HG03060 (cell line): ENCODE data around the gene SLC2A10.

ENCODE experiments used
- ATAC-seq: cut with Tn5 transposase; IDR thresholded peaks from one replicate; pipeline ENCODE4 v1.9.1; 2021; ENCODE audit warnings: low read depth, moderate number of reproducible peaks; ENCODE audit not compliant: unreplicated experiment

Gene SLC2A10

DNA sequence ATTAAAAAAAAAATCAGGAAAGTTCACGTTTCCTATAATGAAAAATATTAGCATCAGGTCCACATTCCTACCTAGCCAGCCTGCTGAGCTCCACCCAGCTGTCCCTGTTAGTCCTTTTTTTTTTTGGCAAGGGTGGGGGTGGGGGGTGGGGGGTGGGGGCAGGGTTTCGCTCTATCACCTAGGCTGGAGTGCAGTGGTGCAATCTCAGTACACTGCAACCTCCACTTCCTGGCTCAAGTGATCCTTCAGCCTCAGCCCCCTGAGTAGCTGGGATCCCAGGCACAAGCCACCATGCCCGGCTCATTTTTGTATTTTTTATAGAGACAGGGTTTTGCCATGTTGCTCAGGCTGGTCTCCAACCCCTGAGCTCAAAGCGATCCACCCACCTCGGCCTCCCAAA is 7.5 kb upstream of the SLC2A10 start:
- no peak for ATAC-seq

DNA sequence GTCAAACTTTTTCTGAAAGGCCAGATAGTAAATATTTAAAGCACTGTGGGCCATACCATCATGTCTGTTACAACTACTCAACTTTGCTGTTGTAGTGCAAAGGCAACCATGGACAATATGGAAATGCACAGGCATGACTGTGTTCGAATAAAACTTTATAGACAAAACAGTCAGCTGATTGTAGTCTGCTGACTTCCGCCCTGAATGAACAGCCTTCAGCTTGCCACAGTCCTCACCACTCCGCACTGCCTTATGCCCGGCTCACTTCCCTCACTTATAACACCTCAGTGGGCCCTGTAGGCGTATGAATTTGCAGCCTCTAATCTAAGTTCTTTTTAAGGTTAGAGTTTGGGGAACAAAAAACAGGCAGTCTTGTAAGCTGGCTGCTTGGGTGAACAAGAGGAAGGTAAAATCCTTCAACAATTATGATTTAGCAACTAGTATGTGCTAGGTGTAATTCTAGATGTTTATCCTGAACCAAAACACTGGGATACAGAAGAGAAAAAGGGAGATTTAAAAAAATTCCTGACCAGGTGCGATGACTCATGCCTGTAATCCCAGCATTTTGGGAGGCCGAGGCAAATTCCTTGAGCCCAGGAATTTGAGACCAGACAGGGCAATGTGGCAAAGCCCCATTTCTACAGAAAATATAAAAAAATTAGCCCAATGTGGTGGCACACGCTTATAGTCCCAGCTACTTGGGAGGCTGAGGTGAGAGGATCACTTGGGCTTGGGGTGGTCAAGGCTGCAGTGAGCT is 6.8 kb upstream of the SLC2A10 start:
- ATAC-seq = no peak

DNA sequence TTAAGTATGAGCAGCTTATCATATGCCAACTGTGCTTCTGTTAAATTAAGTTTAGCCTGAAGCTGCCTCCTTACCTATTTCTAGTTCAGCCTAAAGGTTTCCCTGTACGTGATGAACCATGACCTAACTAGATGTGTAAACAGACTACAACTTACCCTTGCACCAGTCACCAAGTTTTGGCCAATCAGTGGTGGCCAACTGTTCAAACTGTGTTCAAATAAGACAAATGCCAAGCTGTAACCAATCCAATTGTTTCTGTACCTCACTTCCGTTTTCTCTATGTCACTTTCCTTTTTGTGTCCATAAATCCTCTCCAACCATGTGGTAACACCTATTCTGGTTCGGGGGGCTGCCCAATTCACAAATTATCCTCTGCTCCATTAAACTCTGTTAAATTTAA is 6.0 kb upstream of the SLC2A10 start:
- no peak for ATAC-seq

DNA sequence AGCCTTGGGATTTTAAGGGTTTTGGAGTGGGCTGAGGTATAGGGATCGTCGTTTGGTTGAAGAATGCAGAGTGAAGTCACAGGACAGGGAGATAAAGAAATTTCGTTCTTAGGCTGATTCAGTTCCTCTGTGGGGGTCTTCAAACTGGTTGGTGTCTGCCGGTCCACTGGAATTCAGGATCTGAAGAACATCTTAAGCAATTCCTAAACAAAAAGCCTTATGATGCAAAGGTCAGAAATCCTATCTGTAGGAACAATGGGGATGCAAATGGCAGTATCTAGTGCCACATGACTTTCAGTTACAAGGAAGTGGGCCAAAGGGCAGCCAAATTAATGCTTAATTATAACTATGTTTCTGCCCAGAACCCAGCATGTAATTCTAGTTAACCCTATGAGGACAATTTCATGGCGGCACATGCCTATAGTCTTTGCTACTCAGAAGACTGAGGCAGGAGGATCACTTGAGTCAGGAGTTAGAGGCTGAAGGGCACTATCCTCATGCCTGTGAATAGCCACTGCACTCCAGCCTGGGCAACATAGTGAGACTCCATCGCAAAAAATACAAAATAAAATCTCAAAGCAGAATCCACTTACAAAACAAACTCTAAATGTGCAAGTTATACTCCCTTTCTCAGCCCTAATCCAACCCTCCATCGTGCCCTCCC is 4.6 kb upstream of the SLC2A10 start:
- ATAC-seq = no peak

DNA sequence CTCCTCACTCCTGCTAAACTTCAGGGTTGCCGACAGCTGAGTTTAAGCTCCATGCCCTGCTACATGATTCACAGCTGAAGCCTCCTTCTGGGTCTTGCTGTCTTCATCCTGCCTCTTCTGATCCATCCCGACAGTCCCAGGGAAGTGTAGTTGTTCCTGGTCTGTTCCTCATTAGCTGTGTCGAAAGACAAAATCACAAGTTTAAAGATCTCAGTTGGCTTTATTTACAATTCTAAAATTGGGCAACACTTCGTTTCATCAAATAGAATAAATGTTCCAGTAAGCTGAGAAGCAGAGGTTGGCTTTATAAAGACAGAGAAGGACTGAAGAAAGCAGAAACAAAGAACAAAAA is 4.1 kb upstream of the SLC2A10 start:
- no peak for ATAC-seq

DNA sequence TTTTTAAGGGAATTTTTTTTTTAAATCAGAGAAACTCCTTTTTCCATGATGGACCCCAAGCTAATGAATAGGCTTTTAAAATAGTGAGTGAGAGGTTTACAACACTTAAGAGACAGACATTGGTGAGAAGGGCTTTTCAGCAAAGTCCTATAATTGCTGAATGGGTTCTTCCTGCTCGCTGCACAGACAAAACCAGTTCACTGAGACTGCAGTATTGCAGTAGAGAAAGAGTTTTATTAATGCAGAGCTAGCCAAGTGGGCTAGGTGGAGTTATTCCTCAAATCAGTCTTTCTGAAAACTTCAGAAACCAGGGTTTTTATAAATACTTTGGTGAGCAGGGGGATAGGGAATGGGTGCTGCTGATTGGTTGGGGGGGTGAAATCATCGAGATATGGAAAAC is 3.2 kb upstream of the SLC2A10 start:
- no peak for ATAC-seq

DNA sequence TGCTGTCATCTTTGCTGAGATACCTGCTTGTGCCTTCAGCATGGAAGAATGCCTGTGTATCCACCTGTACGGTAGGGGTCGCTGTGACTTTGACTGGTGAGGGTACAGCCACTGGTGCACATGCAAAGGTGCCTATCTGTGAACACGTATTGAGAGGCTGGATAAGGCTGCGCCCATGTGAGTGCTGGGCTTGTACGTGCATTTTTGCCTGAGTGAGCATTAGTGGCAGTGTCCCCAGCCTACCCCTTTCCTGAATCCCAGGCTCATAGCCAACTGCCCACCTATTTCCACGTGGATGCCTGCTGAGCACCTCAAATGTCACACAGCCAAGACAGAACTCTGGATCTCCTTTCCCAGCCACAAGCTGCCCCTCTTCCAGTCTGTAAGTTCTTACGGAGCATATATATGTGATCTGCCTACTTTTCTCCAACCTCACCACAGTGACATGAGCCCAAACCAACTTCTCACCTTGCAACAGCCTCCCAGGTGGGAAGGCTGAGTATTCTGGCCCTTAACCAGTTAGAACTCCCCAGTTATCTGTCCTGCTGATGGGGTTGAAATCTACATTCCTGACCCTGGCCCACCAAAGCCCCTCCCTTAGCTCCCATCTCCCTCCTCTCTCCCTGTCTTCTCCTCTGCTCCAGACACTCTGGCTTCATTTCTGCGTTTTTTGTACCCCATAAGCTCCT is 1.1 kb upstream of the SLC2A10 start:
- no peak for ATAC-seq

- ATAC-seq = no peak
Measured at GRCh38 chr20:46709055-46709458, 392 bp upstream of the SLC2A10 start.

- ATAC-seq = no peak
Measured at GRCh38 chr20:46710153-46710913, 884 bp downstream of the SLC2A10 start.

GRCh38 chr20:46712056-46712636 is 2.7 kb downstream of the SLC2A10 start:
- ATAC-seq = no peak

DNA sequence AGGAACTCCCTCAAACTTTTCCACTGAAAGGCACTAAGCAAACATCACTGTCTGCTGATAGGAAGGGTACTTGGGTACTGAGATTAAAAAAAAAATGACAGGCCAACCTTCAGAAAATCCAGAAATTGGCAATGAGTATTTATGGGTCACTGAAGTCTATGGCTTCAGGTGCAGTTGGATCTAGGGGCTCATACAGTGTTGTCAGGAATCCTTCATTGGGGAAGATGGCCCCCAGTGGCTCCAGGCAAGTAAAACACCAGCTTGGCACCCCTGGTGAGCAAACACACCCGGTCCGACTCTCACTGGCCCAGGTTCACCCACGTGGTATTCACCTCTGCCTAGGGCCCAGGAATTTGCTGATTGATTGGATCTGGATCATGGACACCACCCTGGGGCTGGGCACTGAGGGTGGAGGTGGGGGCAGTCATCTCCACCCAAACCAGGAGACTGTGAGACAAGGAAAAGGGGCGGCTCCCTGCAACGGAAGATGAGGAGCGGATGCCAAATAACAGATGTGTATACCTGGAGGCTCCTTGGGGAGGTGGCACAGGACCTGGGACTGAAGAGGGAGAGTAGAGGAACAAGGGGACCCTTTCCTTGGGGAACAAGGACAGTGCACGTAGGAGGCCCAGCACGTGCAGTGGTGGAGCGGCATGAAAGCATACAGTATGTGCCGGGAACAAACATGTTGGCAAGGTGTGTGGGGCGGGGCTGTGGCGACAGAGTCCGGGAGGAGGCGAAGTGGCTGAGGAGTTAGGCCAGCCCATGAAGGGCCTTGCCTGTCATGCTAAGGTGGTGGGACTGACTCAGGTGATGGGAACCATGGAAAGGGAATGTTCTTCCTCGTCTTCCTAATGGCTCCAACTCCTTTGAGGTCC is 4.7 kb downstream of the SLC2A10 start:
- ATAC-seq = no peak

GRCh38 chr20:46715292-46715756 is 5.9 kb downstream of the SLC2A10 start:
- ATAC-seq = no peak

- no peak for ATAC-seq
Measured at GRCh38 chr20:46717818-46718541, 8.5 kb downstream of the SLC2A10 start.

- ATAC-seq = no peak
Measured at GRCh38 chr20:46720019-46720418, 10.6 kb downstream of the SLC2A10 start.

DNA sequence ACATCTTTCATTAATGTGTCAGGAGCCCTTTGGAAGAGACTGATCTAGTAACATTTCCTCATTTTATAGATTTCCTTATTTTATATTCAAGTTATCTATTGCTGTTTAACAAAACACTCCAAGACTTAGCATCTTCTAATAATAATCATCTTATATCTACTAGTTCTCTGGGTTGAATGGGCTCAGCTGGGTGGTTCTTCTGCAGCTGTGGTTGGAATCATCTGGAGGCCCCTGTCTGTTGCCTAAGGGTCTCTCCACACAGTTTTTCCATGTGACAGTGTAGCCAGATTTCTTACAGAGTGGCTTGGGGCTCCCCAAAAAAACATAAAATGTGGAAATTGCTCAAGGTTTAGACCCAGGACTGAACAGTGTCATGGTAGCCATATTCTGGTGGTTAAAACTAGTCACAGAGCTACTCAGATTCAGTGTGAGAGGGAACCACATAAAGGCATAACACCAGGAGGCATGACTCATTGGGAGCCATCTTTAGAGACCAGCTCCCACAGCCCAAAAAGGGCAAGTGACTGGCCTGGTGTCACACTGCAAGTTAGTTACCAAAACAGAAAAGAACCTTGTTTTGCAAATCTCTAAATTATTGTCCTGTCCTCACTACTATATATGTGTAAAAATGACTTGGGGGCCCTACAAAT is 11.5 kb downstream of the SLC2A10 start:
- no peak for ATAC-seq

DNA sequence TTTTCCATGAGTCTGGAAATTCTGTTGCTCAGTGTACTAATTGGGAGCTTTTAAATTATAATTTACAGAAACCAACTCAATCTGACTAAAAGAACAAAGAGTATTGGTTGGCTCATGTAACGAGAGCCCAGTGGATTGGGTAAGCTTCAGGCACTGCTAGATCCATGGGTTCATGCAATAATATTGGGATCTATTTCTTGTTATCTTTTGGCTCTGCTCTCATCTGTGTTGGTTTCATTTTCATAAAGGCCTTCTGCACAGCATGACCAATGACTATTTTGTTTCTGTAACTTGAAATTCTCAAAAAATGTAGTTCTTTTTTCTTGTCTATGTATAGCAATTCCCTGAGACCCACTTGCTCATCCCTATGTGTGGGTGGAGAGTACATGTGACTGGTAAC is 12.0 kb downstream of the SLC2A10 start:
- no peak for ATAC-seq

DNA sequence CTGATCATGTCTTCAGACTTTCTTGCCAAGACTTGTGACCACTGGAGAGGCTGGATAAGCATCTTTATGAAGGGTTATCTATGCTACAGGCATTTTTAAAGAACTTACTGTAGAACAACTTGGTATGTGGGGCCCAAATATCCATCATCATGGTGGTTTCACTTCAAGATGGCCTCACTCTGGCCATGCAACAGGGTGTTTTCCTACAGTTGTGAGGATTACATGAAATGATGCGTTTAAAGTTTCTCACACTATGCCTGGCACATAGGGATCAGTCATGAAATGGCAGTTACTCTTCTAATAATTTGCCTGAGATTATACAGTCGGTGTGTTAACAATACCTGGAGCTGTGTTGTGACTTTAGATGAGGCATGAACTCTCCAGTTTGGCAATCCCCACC is 13.0 kb downstream of the SLC2A10 start:
- ATAC-seq = no peak

DNA sequence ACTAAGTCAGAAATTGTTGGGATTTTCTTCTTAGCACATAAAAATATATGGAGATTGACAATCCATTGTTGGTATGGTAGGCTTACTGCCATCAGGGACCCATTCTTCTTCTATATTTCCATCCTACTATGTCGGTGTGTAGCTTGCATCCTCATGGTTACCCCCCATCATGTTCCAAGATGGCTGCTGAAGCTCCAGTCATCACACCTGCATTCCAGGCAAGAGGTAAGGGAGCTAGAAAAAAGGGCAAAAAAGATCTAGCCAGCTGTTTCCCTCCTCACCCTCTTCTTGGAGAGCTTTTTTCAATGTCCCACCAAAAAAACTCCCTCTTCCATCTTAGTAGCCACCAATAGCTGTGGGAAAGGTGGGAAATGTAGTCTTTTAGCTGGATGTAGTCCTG is 13.6 kb downstream of the SLC2A10 start:
- ATAC-seq = no peak
